ENCODE data around the gene ASAH2.
A peak's percentile ranks its signal among the peaks of the same experiment; 100 is the strongest.
"Not testable (repeated sequence)": the region's sequence is repeated elsewhere in the genome, so short reads cannot be mapped to it uniquely, and the experiment has no call there.

Gene ASAH2

GRCh38 chr10:50251394-50251793 is at the start of gene ASAH2:
Gene ASAH2, minus strand, starts transcription at chr10:50251516. Its CDS starts 2,906 bp downstream, at chr10:50248610.
- no peak for DNase-seq

GRCh38 chr10:50299948-50300669 is 48.8 kb upstream of the ASAH2 start:
- DNase-seq: no peak

GRCh38 chr10:50295367-50295766 is 44.1 kb upstream of the ASAH2 start:
- no peak for DNase-seq

- DNase-seq: no peak
These were observed 43.3 kb upstream of the ASAH2 start for GRCh38 chr10:50294582-50294981.

- DNase-seq: no peak
These were observed 42.4 kb upstream of the ASAH2 start for GRCh38 chr10:50293513-50294313.

- no peak for DNase-seq
These were observed 40.0 kb upstream of the ASAH2 start for GRCh38 chr10:50291261-50291850.

GRCh38 chr10:50289196-50289595 is 37.9 kb upstream of the ASAH2 start:
- DNase-seq: no peak

GRCh38 chr10:50286996-50287803 is 35.9 kb upstream of the ASAH2 start:
- DNase-seq: no peak

GRCh38 chr10:50286517-50286916 is 35.2 kb upstream of the ASAH2 start:
- no peak for DNase-seq

- no peak for DNase-seq
These were observed 30.7 kb upstream of the ASAH2 start for GRCh38 chr10:50281967-50282522.

- DNase-seq: no peak
These were observed 30.1 kb upstream of the ASAH2 start for GRCh38 chr10:50281210-50281966.

- DNase-seq: no peak
These were observed 28.9 kb upstream of the ASAH2 start for GRCh38 chr10:50280049-50280841.

- no peak for DNase-seq
These were observed 28.2 kb upstream of the ASAH2 start for GRCh38 chr10:50279489-50279888.

- DNase-seq: peak; percentile 26
These were observed 24.4 kb upstream of the ASAH2 start for GRCh38 chr10:50275650-50276235.

- DNase-seq: no peak
These were observed 21.2 kb upstream of the ASAH2 start for GRCh38 chr10:50272531-50272930.

- no peak for DNase-seq
These were observed 20.4 kb upstream of the ASAH2 start for GRCh38 chr10:50271564-50272250.

- not testable (repeated sequence) for DNase-seq
These were observed 16.6 kb upstream of the ASAH2 start for GRCh38 chr10:50267877-50268276.

GRCh38 chr10:50262625-50263024 is 11.3 kb upstream of the ASAH2 start:
- not testable (repeated sequence) for DNase-seq

GRCh38 chr10:50260791-50261281 is 9.5 kb upstream of the ASAH2 start:
- DNase-seq: no peak

- no peak for DNase-seq
These were observed 3.2 kb upstream of the ASAH2 start for GRCh38 chr10:50254479-50254878.

Measured in CD4-positive, alpha-beta T cell treated with Interleukin-17A for 4 hours (primary cell).